HepG2 (cell line): Measurements from ENCODE around the gene SH3GLB2. TPM values are rescaled to one million over a fixed set of nuclear protein-coding genes. Genes with fewer than 3 reads are reported as not detected.

Source experiments
- AHDC1 ChIP-seq: sonication (generic); formaldehyde crosslinking; IDR thresholded peaks from 2 replicates; pipeline ENCODE4 v1.5.1; 2020; ENCODE audit warnings: mild to moderate bottlenecking, missing genetic modification reagents, borderline replicate concordance
- ATF2 ChIP-seq: sonication (generic); formaldehyde crosslinking; IDR thresholded peaks from 2 replicates; pipeline ENCODE4 v1.4.0; 2020; ENCODE audit warnings: missing genetic modification reagents
- BCL6 ChIP-seq: IDR thresholded peaks from 2 replicates; pipeline ENCODE4 v1.6.1; 2016; ENCODE audit warnings: missing genetic modification reagents, missing compliant biosample characterization
- CAMTA2 ChIP-seq: sonication (generic); formaldehyde crosslinking; IDR thresholded peaks from 2 replicates; pipeline ENCODE4 v1.4.0; 2020; ENCODE audit warnings: mild to moderate bottlenecking, missing genetic modification reagents, borderline replicate concordance
- ELF3 ChIP-seq: IDR thresholded peaks from 2 replicates; pipeline ENCODE4 v1.6.1; 2016; ENCODE audit warnings: missing genetic modification reagents, missing compliant biosample characterization
- GLI4 ChIP-seq: sonication (generic); formaldehyde crosslinking; IDR thresholded peaks from 2 replicates; pipeline ENCODE4 v1.5.1; 2020; ENCODE audit warnings: missing genetic modification reagents, mild to moderate bottlenecking, moderate library complexity, borderline replicate concordance
- GPBP1L1 ChIP-seq: sonication (generic); formaldehyde crosslinking; IDR thresholded peaks from 2 replicates; pipeline ENCODE4 v1.5.0; 2020; ENCODE audit warnings: mild to moderate bottlenecking, missing genetic modification reagents
- LCORL ChIP-seq, 2 experiments: fragments of 450-650 bp in 1 of 2; sonication (generic) in 1 of 2; formaldehyde crosslinking in 1 of 2; IDR thresholded peaks; 2 replicates each; pipeline versions ENCODE4 v1.5.0 to v1.6.1; 2017 to 2020; ENCODE audit warnings: antibody characterized with exemption in 1 of 2, missing genetic modification reagents in 1 of 2
- MIER3 ChIP-seq: IDR thresholded peaks from 2 replicates; pipeline ENCODE4 v1.6.1; 2016; ENCODE audit warnings: missing compliant biosample characterization, borderline replicate concordance
- MTA1 ChIP-seq: sonication (generic); formaldehyde crosslinking; IDR thresholded peaks from 2 replicates; pipeline ENCODE4 v1.4.0; 2020; ENCODE audit warnings: missing genetic modification reagents, mild to moderate bottlenecking, borderline replicate concordance
- PCBP2 ChIP-seq: fragments of 200-400 bp; formaldehyde crosslinking; optimal IDR thresholded peaks from 2 replicates; pipeline ENCODE3; 2018; ENCODE audit warnings: low read length, low read depth; ENCODE audit not compliant: poor library complexity, severe bottlenecking
- REXO4 ChIP-seq: sonication (generic); formaldehyde crosslinking; IDR thresholded peaks from 2 replicates; pipeline ENCODE4 v1.8.0; 2022; ENCODE audit warnings: missing genetic modification reagents, mild to moderate bottlenecking, borderline replicate concordance
- SCMH1 ChIP-seq: sonication (generic); formaldehyde crosslinking; IDR thresholded peaks from 2 replicates; pipeline ENCODE4 v1.9.0; 2021; ENCODE audit warnings: missing genetic modification reagents, mild to moderate bottlenecking, borderline replicate concordance
- STAT5B ChIP-seq: sonication (generic); formaldehyde crosslinking; IDR thresholded peaks from 2 replicates; pipeline ENCODE4 v1.4.0; 2020; ENCODE audit warnings: missing genetic modification reagents
- ZBTB3 ChIP-seq: sonication (generic); formaldehyde crosslinking; IDR thresholded peaks from 2 replicates; pipeline ENCODE4 v1.4.0; 2020; ENCODE audit warnings: low read depth, mild to moderate bottlenecking, moderate library complexity, missing genetic modification reagents, borderline replicate concordance
- ZBTB38 ChIP-seq: sonication (generic); formaldehyde crosslinking; IDR thresholded peaks from 2 replicates; pipeline ENCODE4 v1.5.1; 2020; ENCODE audit warnings: mild to moderate bottlenecking, missing genetic modification reagents
- ZNF292 ChIP-seq: sonication (generic); formaldehyde crosslinking; IDR thresholded peaks from 2 replicates; pipeline ENCODE4 v1.8.1; 2022; ENCODE audit warnings: mild to moderate bottlenecking, low read depth, missing genetic modification reagents, borderline replicate concordance
- polyA plus RNA-seq, 8 experiments: library from polyadenylated mRNA; depleted of rRNA in 3 of 8; stranded (reverse) in 7 of 8; unstranded in 1 of 8; fragments of >200 nt; fragmentation: Illumina TruSeq in 4 of 8; extraction: Trizol in 4 of 8; gene quantifications; 2 replicates each; pipeline versions ENCODE4 v1.2.1 to v1.2.3, GENCODE V29; 2011 to 2016; ENCODE audit warnings: low read depth in 4 of 8, missing spikeins in 1 of 8, mixed read lengths in 1 of 8; ENCODE audit not compliant: insufficient read depth in 1 of 8
- total RNA-seq, 5 experiments: library from RNA; depleted of rRNA; stranded (reverse); fragments of >200 nt; fragmentation: Illumina TruSeq; extraction: Trizol; gene quantifications; 2 replicates each; pipeline ENCODE4 v1.2.3, GENCODE V29; 2016; ENCODE audit warnings: low read depth in 1 of 5

SH3GLB2 gene
- total and polyA plus RNA-seq, 2 of the 13 experiments (the other 11 are each of a cell fraction or from before 2014, with no cell fraction given), result 24.0 to 40.6 TPM

DNA sequence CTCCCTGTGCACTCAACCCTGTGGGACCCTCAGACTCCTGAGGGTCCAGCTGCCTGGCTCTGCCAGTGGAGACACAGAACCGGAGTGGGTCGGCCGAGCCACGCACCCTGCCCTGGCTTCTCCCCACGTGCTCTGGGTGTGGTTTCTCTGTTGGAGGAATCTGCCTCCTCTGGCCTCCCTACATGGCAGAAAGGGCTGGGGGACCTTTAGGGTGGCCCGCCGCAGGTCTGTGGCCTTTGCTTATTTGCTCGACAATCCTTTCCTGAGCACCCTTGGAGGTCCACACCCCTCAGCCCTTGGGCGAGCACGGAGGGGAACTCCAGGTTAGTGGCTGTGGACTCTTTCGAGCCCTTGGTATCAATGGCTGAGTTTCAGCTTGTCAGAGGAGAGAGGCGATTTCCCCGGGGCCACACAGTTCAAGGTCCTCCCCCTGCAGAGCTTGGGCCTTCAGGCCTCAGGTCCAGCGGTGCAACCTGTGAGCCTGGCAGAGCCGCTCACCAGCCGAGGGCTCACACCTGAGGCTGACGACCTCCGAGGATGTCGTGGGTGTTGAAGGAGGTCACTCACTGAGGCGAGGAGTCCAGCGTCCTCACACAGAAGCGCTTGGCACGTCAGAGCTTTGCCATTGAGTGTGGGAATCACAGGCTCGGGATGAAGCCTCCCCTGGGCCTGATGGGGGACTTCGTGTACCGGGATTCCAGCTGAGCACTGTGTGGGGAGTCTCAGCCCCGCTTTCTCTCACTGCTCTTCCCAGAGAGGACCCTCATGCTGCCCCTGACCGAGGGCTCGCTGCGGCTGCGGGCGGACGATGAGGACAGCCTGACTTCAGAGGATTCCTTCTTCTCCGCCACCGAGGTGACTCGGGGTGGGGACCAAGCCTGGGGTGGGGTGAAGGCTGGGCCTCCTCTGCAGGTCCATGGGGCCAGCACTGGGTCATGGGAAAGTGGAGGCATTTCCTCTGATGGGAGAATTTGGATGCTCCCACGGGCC is 32.0 kb upstream of the SH3GLB2 start (continued):
- TF ChIP-seq AHDC1 (CRISPR knock-in tag), result no peak
- no peak for TF ChIP-seq REXO4 (CRISPR knock-in tag)
- TF ChIP-seq MIER3 (CRISPR knock-in tag), result no peak
- TF ChIP-seq SCMH1 (CRISPR knock-in tag), result no peak
- no peak for TF ChIP-seq PCBP2
- no peak for TF ChIP-seq GPBP1L1 (CRISPR knock-in tag)
- no peak for TF ChIP-seq BCL6 (CRISPR knock-in tag)
- TF ChIP-seq CAMTA2 (CRISPR knock-in tag), result no peak
- TF ChIP-seq GLI4, result no peak
- TF ChIP-seq LCORL (IDR thresholded peaks at IDR 0.05), result no peak
- TF ChIP-seq LCORL (CRISPR knock-in tag; IDR thresholded peaks at IDR 0.05), result no peak
- 0 out of 2 replicates have a peak, but pooled peaks have one; percentile 10 for TF ChIP-seq ELF3 (CRISPR knock-in tag)
- 0 out of 2 replicates have a peak, but pooled peaks have one; percentile 32 for TF ChIP-seq MTA1
- TF ChIP-seq ZNF292 (CRISPR knock-in tag), result peak; percentile 32; the same call in 1 of the 2 replicates
- TF ChIP-seq ATF2 (CRISPR knock-in tag), result peak; percentile 7; the same call in 1 of the 2 replicates
- peak; percentile 91 for TF ChIP-seq ZBTB38 (CRISPR knock-in tag)
- no peak for TF ChIP-seq ZBTB3 (CRISPR knock-in tag)
- TF ChIP-seq STAT5B (CRISPR knock-in tag), result no peak
